Testis (tissue), 3 donors: ENCODE measurements around the gene STAC2. TPM values are rescaled to one million over a fixed set of nuclear protein-coding genes. Genes with fewer than 3 reads are reported as not detected.

Source experiments
- DNase-seq: peaks from one replicate; pipeline ENCODE4 v3.0.0-alpha.2; 2019
- H3K27ac ChIP-seq, 2 donors: fragments of 200-600 bp; sonication (generic); one replicate each; pipeline ENCODE4 v1.5.1; 2019
- H3K27me3 ChIP-seq: fragments of 200-600 bp; sonication (generic); one replicate; pipeline ENCODE4 v1.5.1; 2019
- H3K36me3 ChIP-seq: fragments of 200-600 bp; sonication (generic); one replicate; pipeline ENCODE4 v1.5.1; 2017; ENCODE audit warnings: low read depth; ENCODE audit errors: missing control alignments
- H3K4me1 ChIP-seq: fragments of 200-600 bp; sonication (generic); one replicate; pipeline ENCODE4 v1.5.1; 2019
- H3K4me3 ChIP-seq, 2 donors: fragments of 200-600 bp; sonication (generic); one replicate each; pipeline ENCODE4 v1.5.1; 2017 to 2019
- H3K9me3 ChIP-seq: fragments of 200-600 bp; sonication (generic); one replicate; pipeline ENCODE4 v1.5.1; 2017
- POLR2A ChIP-seq: fragments of 450-650 bp; IDR thresholded peaks from one replicate; pipeline ENCODE4 v1.6.1; 2017; ENCODE audit warnings: antibody characterized with exemption, mild to moderate bottlenecking, moderate library complexity
- WGBS, 2 donors: methylation state at CpG; one replicate each; pipeline ENCODE4 v1.1.5; 2018; 5-methylcytosine and 5-hydroxymethylcytosine counted together
- intact Hi-C: fragments of 100-400 bp; cut with DNase I; formaldehyde crosslinking; loops from one replicate; pipeline ENCODE4 v1.15.1; 2023; ENCODE audit warnings: low total_unique reads
- polyA plus RNA-seq: library from polyadenylated mRNA; stranded (reverse); fragments of 350-450 nt; fragmentation: Illumina TruSeq; extraction: RNeasy Lipid Tissue Mini Kit (QIAGEN cat#74804); gene quantifications from one replicate; pipeline ENCODE4 v1.2.3, GENCODE V29; 2014; ENCODE audit warnings: low read depth, low replicate concordance; ENCODE audit not compliant: insufficient read depth
- total RNA-seq, 2 donors: library from RNA; depleted of rRNA; stranded (reverse); fragments of >200 nt; gene quantifications; one replicate each; pipeline ENCODE4 v1.2.3, GENCODE V29; 2016
- TF ChIP-seq, protein P1 (sequence below), 3 experiments: fragments of 450-650 bp in 2 of 3; fragments of 200-600 bp in 1 of 3; sonication (generic) in 1 of 3; IDR thresholded peaks; one replicate each; pipeline ENCODE4 v1.5.1; 2016 to 2019; ENCODE audit warnings: antibody characterized with exemption in 3 of 3, mild to moderate bottlenecking in 2 of 3, moderate library complexity in 1 of 3

Gene STAC2
- total and polyA plus RNA-seq, 3 donors from 2014 or later = 0.24 to 1.1 (median 0.37) TPM

DNA sequence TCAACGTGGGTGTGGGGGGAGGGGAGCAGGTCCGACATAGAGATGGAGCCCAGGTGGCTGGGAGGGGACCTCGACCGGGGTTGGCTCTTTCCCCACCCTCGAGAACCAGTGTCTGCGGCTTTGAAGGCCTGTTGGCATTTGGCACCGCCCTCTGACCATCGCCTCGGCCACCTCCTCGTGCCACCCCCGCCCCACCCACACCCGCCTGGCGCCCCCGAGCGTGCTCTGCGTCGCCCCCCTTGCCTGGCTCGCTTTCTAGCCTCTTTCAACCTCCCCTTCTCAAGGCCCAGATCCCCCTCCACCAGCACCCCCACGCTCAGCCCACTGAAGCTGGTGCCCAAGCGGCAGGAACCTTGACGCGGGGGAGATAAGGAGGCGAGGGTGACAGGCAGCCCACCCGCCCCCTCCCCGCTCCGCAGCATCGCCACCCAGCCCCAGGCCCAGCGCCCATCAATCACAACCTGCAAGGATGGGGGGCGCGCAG lies 28.9 kb downstream of the STAC2 start:
- DNase-seq = peak; percentile 42
- H3K36me3 ChIP-seq = no peaks in the 10 kb centered on the region
- H3K27ac ChIP-seq = peak overlapping the region; percentile 14 to 70
- peak overlapping the region; percentile 67 to 74 for H3K4me3 ChIP-seq
- 0 to 1% methylated on average over 6 to 30 of the region's 30 CpGs for WGBS, 2 donors
- peaks cover 45% of the 10 kb centered on the region for H3K4me1 ChIP-seq
- intact Hi-C loops = no loop called here
- no peaks in the 10 kb centered on the region for H3K27me3 ChIP-seq
- H3K9me3 ChIP-seq = no peaks in the 10 kb centered on the region
- TF ChIP-seq POLR2A = no peak
- TF ChIP-seq, protein P1, sequence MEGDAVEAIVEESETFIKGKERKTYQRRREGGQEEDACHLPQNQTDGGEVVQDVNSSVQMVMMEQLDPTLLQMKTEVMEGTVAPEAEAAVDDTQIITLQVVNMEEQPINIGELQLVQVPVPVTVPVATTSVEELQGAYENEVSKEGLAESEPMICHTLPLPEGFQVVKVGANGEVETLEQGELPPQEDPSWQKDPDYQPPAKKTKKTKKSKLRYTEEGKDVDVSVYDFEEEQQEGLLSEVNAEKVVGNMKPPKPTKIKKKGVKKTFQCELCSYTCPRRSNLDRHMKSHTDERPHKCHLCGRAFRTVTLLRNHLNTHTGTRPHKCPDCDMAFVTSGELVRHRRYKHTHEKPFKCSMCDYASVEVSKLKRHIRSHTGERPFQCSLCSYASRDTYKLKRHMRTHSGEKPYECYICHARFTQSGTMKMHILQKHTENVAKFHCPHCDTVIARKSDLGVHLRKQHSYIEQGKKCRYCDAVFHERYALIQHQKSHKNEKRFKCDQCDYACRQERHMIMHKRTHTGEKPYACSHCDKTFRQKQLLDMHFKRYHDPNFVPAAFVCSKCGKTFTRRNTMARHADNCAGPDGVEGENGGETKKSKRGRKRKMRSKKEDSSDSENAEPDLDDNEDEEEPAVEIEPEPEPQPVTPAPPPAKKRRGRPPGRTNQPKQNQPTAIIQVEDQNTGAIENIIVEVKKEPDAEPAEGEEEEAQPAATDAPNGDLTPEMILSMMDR (IDR thresholded peaks at IDR 0.05) = no peak

- H3K27me3 ChIP-seq = no peaks in the 10 kb centered on the region
- WGBS, 2 donors = 5 to 14% methylated on average over 4 to 8 of the region's 8 CpGs
- no peak overlapping the region for H3K27ac ChIP-seq
- no peaks in the 10 kb centered on the region for H3K36me3 ChIP-seq
- no peaks in the 10 kb centered on the region for H3K9me3 ChIP-seq
- no peak for DNase-seq
- TF ChIP-seq, protein P1 (IDR thresholded peaks at IDR 0.05) = no peak
- TF ChIP-seq POLR2A = no peak
- intact Hi-C loops = no loop called here
- peak overlapping the region; percentile 67 to 74 for H3K4me3 ChIP-seq
- peaks cover 42% of the 10 kb centered on the region for H3K4me1 ChIP-seq
Measured at GRCh38 chr17:39196241-39196807, 29.4 kb downstream of the STAC2 start.

- WGBS, 2 donors = 71 to 76% methylated on average over 4 to 8 of the region's 8 CpGs
- H3K27ac ChIP-seq = peak overlapping the region in 1 of 2 donors; percentile 41
- intact Hi-C loops = no loop called here
- TF ChIP-seq, protein P1 (IDR thresholded peaks at IDR 0.05) = no peak
- TF ChIP-seq POLR2A = no peak
- H3K4me3 ChIP-seq = no peak overlapping the region
- no peaks in the 10 kb centered on the region for H3K27me3 ChIP-seq
- no peaks in the 10 kb centered on the region for H3K9me3 ChIP-seq
- H3K36me3 ChIP-seq = no peaks in the 10 kb centered on the region
- H3K4me1 ChIP-seq = peaks cover 36% of the 10 kb centered on the region
- no peak for DNase-seq
Measured at GRCh38 chr17:39195568-39196160, 30.1 kb downstream of the STAC2 start.

DNA sequence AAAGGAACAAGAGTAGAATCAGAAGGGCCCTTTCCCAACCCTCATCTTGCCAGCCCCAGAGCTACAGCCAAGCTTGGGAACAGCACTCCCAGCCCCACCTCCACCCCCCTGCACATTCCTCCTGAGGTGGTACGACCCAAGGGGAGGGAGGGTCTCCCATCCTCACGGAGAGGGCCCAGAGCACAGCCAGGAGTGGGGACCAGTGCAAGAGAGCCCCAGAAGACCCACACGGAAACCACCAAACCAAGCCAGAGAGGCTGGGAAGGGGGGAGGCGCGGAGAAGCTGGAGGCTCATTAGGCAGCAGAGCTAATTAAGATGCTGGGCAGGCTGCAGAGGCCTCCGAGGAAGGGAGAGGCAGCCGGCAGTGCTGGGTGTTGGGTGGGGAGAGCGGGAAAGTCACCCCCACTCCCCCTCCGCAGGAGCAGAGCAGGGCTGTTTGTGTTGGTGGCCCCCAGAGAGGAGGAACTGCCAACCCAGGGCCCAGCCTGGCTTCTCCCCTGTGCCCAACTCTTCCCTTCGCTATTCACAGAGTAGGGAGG lies 30.7 kb downstream of the STAC2 start:
- intact Hi-C loops = no loop called here
- Histone ChIP-seq H3K4me3 (no peak overlapping the region), H3K9me3 (no peaks in the 10 kb centered on the region), H3K27ac (peak overlapping the region in 1 of 2 donors; percentile 44), H3K27me3 (no peaks in the 10 kb centered on the region), H3K4me1 (peaks cover 36% of the 10 kb centered on the region), H3K36me3 (no peaks in the 10 kb centered on the region)
- DNase-seq = no peak
- 63 to 72% methylated on average over 5 to 10 of the region's 10 CpGs for WGBS, 2 donors
- TF ChIP-seq, protein P1 (IDR thresholded peaks at IDR 0.05) = no peak
- no peak for TF ChIP-seq POLR2A
